ENCODE data around the gene SAFB2. TPM values are rescaled to one million over a fixed set of nuclear protein-coding genes. Genes with fewer than 3 reads are reported as not detected.

Gene SAFB2
- total and polyA plus RNA-seq, 10 of the 15 experiments (the other 5 are each of a cell fraction or from before 2014, with no cell fraction given) = 4.5 to 89.2 (median 42.9) TPM

DNA sequence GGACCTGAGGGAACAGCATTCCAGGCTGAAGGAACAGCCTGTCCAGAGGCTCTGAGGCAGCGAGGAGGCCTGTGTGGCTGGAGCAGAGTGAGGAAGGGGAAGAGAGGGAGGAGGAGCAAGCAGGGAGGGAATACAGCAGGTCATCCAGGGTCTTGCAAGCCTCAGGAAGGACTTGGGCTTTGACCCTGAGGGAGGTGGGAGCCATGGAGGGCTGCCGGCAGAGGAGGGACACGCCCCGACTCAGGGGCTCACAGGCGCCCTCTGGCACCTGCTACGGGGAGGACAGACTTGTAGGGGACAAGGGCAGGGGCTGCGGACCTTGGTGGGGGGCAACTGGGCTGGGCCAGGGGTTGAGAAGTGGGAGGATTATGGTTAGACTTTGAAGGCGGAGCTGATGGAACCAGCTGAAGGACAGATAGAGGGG, 59.6 kb downstream of the SAFB2 start (continued):
- TF ChIP-seq POLR2AphosphoS2 (IDR thresholded peaks at IDR 0.05; ENCODE audit: low read depth, low read length) (no peak), DPF2 (IDR thresholded peaks at IDR 0.05) (no peak), ESRRA (IDR thresholded peaks at IDR 0.05; ENCODE audit: low read length) (no peak), IKZF2 (IDR thresholded peaks at IDR 0.05) (no peak), HDAC2 (IDR thresholded peaks at IDR 0.05) (no peak), MEF2B (IDR thresholded peaks at IDR 0.05; ENCODE audit: partially characterized antibody, poor library complexity, severe bottlenecking) (no peak), KDM1A (IDR thresholded peaks at IDR 0.05; ENCODE audit: borderline replicate concordance) (no peak), RFX5 (IDR thresholded peaks at IDR 0.05; ENCODE audit: low read depth, low read length) (no peak)
- TF ChIP-seq, protein P1, sequence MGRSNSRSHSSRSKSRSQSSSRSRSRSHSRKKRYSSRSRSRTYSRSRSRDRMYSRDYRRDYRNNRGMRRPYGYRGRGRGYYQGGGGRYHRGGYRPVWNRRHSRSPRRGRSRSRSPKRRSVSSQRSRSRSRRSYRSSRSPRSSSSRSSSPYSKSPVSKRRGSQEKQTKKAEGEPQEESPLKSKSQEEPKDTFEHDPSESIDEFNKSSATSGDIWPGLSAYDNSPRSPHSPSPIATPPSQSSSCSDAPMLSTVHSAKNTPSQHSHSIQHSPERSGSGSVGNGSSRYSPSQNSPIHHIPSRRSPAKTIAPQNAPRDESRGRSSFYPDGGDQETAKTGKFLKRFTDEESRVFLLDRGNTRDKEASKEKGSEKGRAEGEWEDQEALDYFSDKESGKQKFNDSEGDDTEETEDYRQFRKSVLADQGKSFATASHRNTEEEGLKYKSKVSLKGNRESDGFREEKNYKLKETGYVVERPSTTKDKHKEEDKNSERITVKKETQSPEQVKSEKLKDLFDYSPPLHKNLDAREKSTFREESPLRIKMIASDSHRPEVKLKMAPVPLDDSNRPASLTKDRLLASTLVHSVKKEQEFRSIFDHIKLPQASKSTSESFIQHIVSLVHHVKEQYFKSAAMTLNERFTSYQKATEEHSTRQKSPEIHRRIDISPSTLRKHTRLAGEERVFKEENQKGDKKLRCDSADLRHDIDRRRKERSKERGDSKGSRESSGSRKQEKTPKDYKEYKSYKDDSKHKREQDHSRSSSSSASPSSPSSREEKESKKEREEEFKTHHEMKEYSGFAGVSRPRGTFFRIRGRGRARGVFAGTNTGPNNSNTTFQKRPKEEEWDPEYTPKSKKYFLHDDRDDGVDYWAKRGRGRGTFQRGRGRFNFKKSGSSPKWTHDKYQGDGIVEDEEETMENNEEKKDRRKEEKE (IDR thresholded peaks at IDR 0.05) = no peak
- TF ChIP-seq, protein P2, sequence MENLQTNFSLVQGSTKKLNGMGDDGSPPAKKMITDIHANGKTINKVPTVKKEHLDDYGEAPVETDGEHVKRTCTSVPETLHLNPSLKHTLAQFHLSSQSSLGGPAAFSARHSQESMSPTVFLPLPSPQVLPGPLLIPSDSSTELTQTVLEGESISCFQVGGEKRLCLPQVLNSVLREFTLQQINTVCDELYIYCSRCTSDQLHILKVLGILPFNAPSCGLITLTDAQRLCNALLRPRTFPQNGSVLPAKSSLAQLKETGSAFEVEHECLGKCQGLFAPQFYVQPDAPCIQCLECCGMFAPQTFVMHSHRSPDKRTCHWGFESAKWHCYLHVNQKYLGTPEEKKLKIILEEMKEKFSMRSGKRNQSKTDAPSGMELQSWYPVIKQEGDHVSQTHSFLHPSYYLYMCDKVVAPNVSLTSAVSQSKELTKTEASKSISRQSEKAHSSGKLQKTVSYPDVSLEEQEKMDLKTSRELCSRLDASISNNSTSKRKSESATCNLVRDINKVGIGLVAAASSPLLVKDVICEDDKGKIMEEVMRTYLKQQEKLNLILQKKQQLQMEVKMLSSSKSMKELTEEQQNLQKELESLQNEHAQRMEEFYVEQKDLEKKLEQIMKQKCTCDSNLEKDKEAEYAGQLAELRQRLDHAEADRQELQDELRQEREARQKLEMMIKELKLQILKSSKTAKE (IDR thresholded peaks at IDR 0.05; ENCODE audit: low read depth, poor library complexity, severe bottlenecking) = no peak
- TF ChIP-seq, protein P3, sequence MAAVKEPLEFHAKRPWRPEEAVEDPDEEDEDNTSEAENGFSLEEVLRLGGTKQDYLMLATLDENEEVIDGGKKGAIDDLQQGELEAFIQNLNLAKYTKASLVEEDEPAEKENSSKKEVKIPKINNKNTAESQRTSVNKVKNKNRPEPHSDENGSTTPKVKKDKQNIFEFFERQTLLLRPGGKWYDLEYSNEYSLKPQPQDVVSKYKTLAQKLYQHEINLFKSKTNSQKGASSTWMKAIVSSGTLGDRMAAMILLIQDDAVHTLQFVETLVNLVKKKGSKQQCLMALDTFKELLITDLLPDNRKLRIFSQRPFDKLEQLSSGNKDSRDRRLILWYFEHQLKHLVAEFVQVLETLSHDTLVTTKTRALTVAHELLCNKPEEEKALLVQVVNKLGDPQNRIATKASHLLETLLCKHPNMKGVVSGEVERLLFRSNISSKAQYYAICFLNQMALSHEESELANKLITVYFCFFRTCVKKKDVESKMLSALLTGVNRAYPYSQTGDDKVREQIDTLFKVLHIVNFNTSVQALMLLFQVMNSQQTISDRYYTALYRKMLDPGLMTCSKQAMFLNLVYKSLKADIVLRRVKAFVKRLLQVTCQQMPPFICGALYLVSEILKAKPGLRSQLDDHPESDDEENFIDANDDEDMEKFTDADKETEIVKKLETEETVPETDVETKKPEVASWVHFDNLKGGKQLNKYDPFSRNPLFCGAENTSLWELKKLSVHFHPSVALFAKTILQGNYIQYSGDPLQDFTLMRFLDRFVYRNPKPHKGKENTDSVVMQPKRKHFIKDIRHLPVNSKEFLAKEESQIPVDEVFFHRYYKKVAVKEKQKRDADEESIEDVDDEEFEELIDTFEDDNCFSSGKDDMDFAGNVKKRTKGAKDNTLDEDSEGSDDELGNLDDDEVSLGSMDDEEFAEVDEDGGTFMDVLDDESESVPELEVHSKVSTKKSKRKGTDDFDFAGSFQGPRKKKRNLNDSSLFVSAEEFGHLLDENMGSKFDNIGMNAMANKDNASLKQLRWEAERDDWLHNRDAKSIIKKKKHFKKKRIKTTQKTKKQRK (IDR thresholded peaks at IDR 0.05; ENCODE audit: low read depth, low read length) = no peak
- TF ChIP-seq, protein P4, sequence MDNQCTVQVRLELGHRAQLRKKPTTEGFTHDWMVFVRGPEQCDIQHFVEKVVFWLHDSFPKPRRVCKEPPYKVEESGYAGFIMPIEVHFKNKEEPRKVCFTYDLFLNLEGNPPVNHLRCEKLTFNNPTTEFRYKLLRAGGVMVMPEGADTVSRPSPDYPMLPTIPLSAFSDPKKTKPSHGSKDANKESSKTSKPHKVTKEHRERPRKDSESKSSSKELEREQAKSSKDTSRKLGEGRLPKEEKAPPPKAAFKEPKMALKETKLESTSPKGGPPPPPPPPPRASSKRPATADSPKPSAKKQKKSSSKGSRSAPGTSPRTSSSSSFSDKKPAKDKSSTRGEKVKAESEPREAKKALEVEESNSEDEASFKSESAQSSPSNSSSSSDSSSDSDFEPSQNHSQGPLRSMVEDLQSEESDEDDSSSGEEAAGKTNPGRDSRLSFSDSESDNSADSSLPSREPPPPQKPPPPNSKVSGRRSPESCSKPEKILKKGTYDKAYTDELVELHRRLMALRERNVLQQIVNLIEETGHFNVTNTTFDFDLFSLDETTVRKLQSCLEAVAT (IDR thresholded peaks at IDR 0.05) = no peak
